HepG2 (cell line): Measurements from ENCODE around the gene PDLIM5. TPM values are rescaled to one million over a fixed set of nuclear protein-coding genes. Genes with fewer than 3 reads are reported as not detected.

Experiments used
- ATF7 ChIP-seq, 2 experiments: fragments of 450-650 bp in 1 of 2; sonication (generic) in 1 of 2; formaldehyde crosslinking in 1 of 2; IDR thresholded peaks; 2 replicates each; pipeline versions ENCODE4 v1.4.0 to v1.6.1; 2016 to 2020; ENCODE audit warnings: antibody characterized with exemption in 1 of 2, mild to moderate bottlenecking in 1 of 2, missing genetic modification reagents in 1 of 2
- CHD4 ChIP-seq: fragments of 200-600 bp; sonication (generic); IDR thresholded peaks from 2 replicates; pipeline ENCODE4 v1.7.0; 2017; ENCODE audit warnings: mild to moderate bottlenecking, low read length, borderline replicate concordance
- FOXA1 ChIP-seq, 2 experiments: fragments of 450-650 bp in 1 of 2; sonication (generic) in 1 of 2; formaldehyde crosslinking in 1 of 2; IDR thresholded peaks; 2 replicates each; pipeline versions ENCODE4 v1.4.0 to v1.6.1; 2016 to 2020; ENCODE audit warnings: missing genetic modification reagents in 1 of 2
- HMG20A ChIP-seq: IDR thresholded peaks from 2 replicates; pipeline ENCODE4 v1.6.1; 2016; ENCODE audit warnings: borderline replicate concordance
- HNF4A ChIP-seq: sonication (generic); formaldehyde crosslinking; IDR thresholded peaks from 2 replicates; pipeline ENCODE4 v1.4.0; 2020; ENCODE audit warnings: missing genetic modification reagents
- KDM5A ChIP-seq: fragments of 200-600 bp; sonication (generic); IDR thresholded peaks from 2 replicates; pipeline ENCODE4 v1.7.0; 2018; ENCODE audit warnings: antibody characterized with exemption, mild to moderate bottlenecking, low read length, borderline replicate concordance
- KLF11 ChIP-seq: IDR thresholded peaks from 2 replicates; pipeline ENCODE4 v1.6.1; 2016; ENCODE audit warnings: missing compliant biosample characterization
- RAD51 ChIP-seq: fragments of 450-650 bp; IDR thresholded peaks from 2 replicates; pipeline ENCODE4 v1.6.1; 2016; ENCODE audit warnings: borderline replicate concordance
- RARA ChIP-seq: IDR thresholded peaks from 2 replicates; pipeline ENCODE4 v1.6.1; 2016; ENCODE audit warnings: missing genetic modification reagents, missing compliant biosample characterization
- SAFB2 ChIP-seq: sonication (generic); formaldehyde crosslinking; IDR thresholded peaks from 2 replicates; pipeline ENCODE4 v1.5.1; 2020; ENCODE audit warnings: missing genetic modification reagents, low read depth, mild to moderate bottlenecking, borderline replicate concordance
- SIN3B ChIP-seq: fragments of 150-350 bp; IDR thresholded peaks from 2 replicates; pipeline ENCODE4 v1.6.1; 2014; ENCODE audit warnings: low read length
- ZBTB20 ChIP-seq: sonication (generic); formaldehyde crosslinking; IDR thresholded peaks from 2 replicates; pipeline ENCODE4 v1.8.1; 2023; ENCODE audit warnings: missing genetic modification reagents, low read depth, mild to moderate bottlenecking, borderline replicate concordance
- ZFP62 ChIP-seq: sonication (generic); formaldehyde crosslinking; IDR thresholded peaks from 2 replicates; pipeline ENCODE4 v1.4.0; 2020; ENCODE audit warnings: missing genetic modification reagents
- ZNF143 ChIP-seq: sonication (generic); formaldehyde crosslinking; IDR thresholded peaks from 2 replicates; pipeline ENCODE4 v1.4.0; 2020; ENCODE audit warnings: missing genetic modification reagents
- ZNF333 ChIP-seq: sonication (generic); formaldehyde crosslinking; IDR thresholded peaks from 2 replicates; pipeline ENCODE4 v1.4.0; 2020; ENCODE audit warnings: mild to moderate bottlenecking, missing genetic modification reagents, borderline replicate concordance
- ZNF747 ChIP-seq: sonication (generic); formaldehyde crosslinking; IDR thresholded peaks from 2 replicates; pipeline ENCODE4 v1.8.1; 2023; ENCODE audit warnings: missing genetic modification reagents, mild to moderate bottlenecking, borderline replicate concordance
- ZNF891 ChIP-seq: sonication (generic); formaldehyde crosslinking; IDR thresholded peaks from 2 replicates; pipeline ENCODE4 v1.5.0; 2020; ENCODE audit warnings: mild to moderate bottlenecking, missing genetic modification reagents
- polyA plus RNA-seq, 8 experiments: library from polyadenylated mRNA; depleted of rRNA in 3 of 8; stranded (reverse) in 7 of 8; unstranded in 1 of 8; fragments of >200 nt; fragmentation: Illumina TruSeq in 4 of 8; extraction: Trizol in 4 of 8; gene quantifications; 2 replicates each; pipeline versions ENCODE4 v1.2.1 to v1.2.3, GENCODE V29; 2011 to 2016; ENCODE audit warnings: low read depth in 4 of 8, missing spikeins in 1 of 8, mixed read lengths in 1 of 8; ENCODE audit not compliant: insufficient read depth in 1 of 8
- total RNA-seq, 5 experiments: library from RNA; depleted of rRNA; stranded (reverse); fragments of >200 nt; fragmentation: Illumina TruSeq; extraction: Trizol; gene quantifications; 2 replicates each; pipeline ENCODE4 v1.2.3, GENCODE V29; 2016; ENCODE audit warnings: low read depth in 1 of 5
- TF ChIP-seq, protein P1 (sequence below): sonication (generic); formaldehyde crosslinking; IDR thresholded peaks from 2 replicates; pipeline ENCODE4 v1.5.1; 2020; ENCODE audit warnings: missing genetic modification reagents, mild to moderate bottlenecking, borderline replicate concordance
- TF ChIP-seq, protein P2 (sequence below): IDR thresholded peaks from 2 replicates; pipeline ENCODE4 v1.6.1; 2012; ENCODE audit warnings: low read depth, low read length, improper control_type of control experiment
- TF ChIP-seq, protein P3 (sequence below): sonication (generic); formaldehyde crosslinking; IDR thresholded peaks from 2 replicates; pipeline ENCODE4 v1.4.0; 2020; ENCODE audit warnings: missing genetic modification reagents
- TF ChIP-seq, protein P4 (sequence below): sonication (generic); formaldehyde crosslinking; IDR thresholded peaks from 2 replicates; pipeline ENCODE4 v1.4.0; 2020; ENCODE audit warnings: missing genetic modification reagents

PDLIM5 gene
- total and polyA plus RNA-seq, 2 of the 13 experiments (the other 11 are each of a cell fraction or from before 2014, with no cell fraction given): 52.8 to 119 TPM

DNA sequence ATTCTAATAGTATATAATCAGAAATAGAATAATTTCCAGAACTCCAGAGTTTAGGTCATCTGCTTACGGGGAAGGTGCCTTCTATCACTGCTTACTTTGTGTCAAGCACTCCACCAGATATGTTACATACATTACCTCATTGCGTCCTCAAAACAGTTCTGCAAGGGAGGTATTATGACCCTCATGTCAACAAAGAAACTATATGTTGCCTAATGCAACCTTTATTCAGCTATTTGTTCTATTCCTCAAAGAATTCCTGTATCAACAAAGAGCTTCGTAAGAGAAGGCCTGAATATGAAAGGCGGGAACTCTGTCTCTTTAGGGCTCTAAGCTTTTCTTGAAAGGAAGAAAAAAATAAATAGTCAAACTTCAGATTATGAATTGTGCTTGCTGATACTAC, 114.7 kb downstream of the PDLIM5 start (continued):
- TF ChIP-seq KDM5A (no peak), CHD4 (no peak), FOXA1 (IDR thresholded peaks at IDR 0.05) (peak; percentile 5; the same call in 1 of the 2 replicates), FOXA1 (CRISPR knock-in tag; IDR thresholded peaks at IDR 0.05) (peak; percentile 80), KLF11 (CRISPR knock-in tag) (no peak), ZFP62 (CRISPR knock-in tag) (no peak), SAFB2 (CRISPR knock-in tag) (no peak), ZNF333 (no peak), RARA (CRISPR knock-in tag) (0 out of 2 replicates have a peak, but pooled peaks have one; percentile 14), HNF4A (CRISPR knock-in tag) (peak; percentile 35), ATF7 (IDR thresholded peaks at IDR 0.05) (0 out of 2 replicates have a peak, but pooled peaks have one; percentile 15), ATF7 (CRISPR knock-in tag; IDR thresholded peaks at IDR 0.05) (no peak), ZNF143 (CRISPR knock-in tag) (no peak), ZBTB20 (CRISPR knock-in tag) (0 out of 2 replicates have a peak, but pooled peaks have one; percentile 28), RAD51 (no peak), ZNF891 (no peak), SIN3B (no peak), ZNF747 (CRISPR knock-in tag) (no peak), HMG20A (CRISPR knock-in tag) (peak; percentile 60; the same call in 1 of the 2 replicates)
- TF ChIP-seq, protein P1, sequence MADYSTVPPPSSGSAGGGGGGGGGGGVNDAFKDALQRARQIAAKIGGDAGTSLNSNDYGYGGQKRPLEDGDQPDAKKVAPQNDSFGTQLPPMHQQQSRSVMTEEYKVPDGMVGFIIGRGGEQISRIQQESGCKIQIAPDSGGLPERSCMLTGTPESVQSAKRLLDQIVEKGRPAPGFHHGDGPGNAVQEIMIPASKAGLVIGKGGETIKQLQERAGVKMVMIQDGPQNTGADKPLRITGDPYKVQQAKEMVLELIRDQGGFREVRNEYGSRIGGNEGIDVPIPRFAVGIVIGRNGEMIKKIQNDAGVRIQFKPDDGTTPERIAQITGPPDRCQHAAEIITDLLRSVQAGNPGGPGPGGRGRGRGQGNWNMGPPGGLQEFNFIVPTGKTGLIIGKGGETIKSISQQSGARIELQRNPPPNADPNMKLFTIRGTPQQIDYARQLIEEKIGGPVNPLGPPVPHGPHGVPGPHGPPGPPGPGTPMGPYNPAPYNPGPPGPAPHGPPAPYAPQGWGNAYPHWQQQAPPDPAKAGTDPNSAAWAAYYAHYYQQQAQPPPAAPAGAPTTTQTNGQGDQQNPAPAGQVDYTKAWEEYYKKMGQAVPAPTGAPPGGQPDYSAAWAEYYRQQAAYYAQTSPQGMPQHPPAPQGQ (CRISPR knock-in tag): no peak
- TF ChIP-seq, protein P2, sequence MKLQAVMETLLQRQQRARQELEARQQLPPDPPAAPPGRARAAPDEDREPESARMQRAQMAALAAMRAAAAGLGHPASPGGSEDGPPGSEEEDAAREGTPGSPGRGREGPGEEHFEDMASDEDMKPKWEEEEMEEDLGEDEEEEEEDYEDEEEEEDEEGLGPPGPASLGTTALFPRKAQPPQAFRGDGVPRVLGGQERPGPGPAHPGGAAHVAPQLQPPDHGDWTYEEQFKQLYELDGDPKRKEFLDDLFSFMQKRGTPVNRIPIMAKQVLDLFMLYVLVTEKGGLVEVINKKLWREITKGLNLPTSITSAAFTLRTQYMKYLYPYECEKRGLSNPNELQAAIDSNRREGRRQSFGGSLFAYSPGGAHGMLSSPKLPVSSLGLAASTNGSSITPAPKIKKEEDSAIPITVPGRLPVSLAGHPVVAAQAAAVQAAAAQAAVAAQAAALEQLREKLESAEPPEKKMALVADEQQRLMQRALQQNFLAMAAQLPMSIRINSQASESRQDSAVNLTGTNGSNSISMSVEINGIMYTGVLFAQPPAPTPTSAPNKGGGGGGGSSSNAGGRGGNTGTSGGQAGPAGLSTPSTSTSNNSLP: peak; percentile 71
- TF ChIP-seq, protein P3, sequence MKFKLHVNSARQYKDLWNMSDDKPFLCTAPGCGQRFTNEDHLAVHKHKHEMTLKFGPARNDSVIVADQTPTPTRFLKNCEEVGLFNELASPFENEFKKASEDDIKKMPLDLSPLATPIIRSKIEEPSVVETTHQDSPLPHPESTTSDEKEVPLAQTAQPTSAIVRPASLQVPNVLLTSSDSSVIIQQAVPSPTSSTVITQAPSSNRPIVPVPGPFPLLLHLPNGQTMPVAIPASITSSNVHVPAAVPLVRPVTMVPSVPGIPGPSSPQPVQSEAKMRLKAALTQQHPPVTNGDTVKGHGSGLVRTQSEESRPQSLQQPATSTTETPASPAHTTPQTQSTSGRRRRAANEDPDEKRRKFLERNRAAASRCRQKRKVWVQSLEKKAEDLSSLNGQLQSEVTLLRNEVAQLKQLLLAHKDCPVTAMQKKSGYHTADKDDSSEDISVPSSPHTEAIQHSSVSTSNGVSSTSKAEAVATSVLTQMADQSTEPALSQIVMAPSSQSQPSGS (CRISPR knock-in tag): peak; percentile 50; the same call in 1 of the 2 replicates
- TF ChIP-seq, protein P4, sequence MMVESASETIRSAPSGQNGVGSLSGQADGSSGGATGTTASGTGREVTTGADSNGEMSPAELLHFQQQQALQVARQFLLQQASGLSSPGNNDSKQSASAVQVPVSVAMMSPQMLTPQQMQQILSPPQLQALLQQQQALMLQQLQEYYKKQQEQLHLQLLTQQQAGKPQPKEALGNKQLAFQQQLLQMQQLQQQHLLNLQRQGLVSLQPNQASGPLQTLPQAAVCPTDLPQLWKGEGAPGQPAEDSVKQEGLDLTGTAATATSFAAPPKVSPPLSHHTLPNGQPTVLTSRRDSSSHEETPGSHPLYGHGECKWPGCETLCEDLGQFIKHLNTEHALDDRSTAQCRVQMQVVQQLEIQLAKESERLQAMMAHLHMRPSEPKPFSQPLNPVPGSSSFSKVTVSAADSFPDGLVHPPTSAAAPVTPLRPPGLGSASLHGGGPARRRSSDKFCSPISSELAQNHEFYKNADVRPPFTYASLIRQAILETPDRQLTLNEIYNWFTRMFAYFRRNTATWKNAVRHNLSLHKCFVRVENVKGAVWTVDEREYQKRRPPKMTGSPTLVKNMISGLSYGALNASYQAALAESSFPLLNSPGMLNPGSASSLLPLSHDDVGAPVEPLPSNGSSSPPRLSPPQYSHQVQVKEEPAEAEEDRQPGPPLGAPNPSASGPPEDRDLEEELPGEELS (CRISPR knock-in tag): no peak
